NB4 (cell line): ENCODE measurements around the gene RPS6KC1.

ENCODE experiments used
- CTCF ChIP-seq: IDR thresholded peaks from one replicate; pipeline ENCODE4 v1.5.1; 2012; ENCODE audit warnings: low read depth, low read length
- POLR2A ChIP-seq: IDR thresholded peaks from 2 replicates; pipeline ENCODE4 v1.6.1; 2011; ENCODE audit warnings: mild to moderate bottlenecking; ENCODE audit not compliant: insufficient read length; ENCODE audit errors: extremely low read depth

- no peak for TF ChIP-seq CTCF
- no peak for TF ChIP-seq POLR2A
Observed at GRCh38 chr1:213249395-213249794, 198.4 kb downstream of the RPS6KC1 start.
